ENCODE results near the gene NANOGP8.

DNA sequence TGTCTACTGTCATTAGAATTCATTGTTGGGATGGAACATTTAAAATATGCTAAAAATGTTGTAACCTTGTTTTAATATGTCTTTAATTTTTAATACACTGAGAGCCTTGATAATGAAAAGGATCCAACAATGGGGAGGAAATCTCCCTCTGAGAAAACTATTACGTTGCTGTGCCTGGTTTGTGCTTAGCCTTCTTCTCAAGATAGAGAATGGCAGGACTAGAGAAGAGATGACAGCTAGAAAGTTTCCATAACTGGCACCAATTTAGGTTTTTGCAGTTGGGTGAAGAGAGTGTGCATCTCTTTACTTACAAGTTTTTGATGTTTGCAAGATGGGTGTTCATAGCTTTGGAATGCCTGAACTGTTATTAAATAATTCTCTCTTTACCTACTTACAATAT is 42.6 kb upstream of the NANOGP8 start:
- no peak for TF ChIP-seq ZBTB7A (IDR thresholded peaks at IDR 0.05; ENCODE audit: borderline replicate concordance, control insufficient read depth, low read depth, low read length)
- TF ChIP-seq SP1 (CRISPR knock-in tag; IDR thresholded peaks at IDR 0.05): no peak
- TF ChIP-seq, protein P1, sequence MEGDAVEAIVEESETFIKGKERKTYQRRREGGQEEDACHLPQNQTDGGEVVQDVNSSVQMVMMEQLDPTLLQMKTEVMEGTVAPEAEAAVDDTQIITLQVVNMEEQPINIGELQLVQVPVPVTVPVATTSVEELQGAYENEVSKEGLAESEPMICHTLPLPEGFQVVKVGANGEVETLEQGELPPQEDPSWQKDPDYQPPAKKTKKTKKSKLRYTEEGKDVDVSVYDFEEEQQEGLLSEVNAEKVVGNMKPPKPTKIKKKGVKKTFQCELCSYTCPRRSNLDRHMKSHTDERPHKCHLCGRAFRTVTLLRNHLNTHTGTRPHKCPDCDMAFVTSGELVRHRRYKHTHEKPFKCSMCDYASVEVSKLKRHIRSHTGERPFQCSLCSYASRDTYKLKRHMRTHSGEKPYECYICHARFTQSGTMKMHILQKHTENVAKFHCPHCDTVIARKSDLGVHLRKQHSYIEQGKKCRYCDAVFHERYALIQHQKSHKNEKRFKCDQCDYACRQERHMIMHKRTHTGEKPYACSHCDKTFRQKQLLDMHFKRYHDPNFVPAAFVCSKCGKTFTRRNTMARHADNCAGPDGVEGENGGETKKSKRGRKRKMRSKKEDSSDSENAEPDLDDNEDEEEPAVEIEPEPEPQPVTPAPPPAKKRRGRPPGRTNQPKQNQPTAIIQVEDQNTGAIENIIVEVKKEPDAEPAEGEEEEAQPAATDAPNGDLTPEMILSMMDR (IDR thresholded peaks at IDR 0.05 in 2 of 3, conservative IDR thresholded peaks at IDR 0.05 in 1 of 3; ENCODE audit: insufficient read depth in 2 of 3, low read depth in 1 of 3, low read length in 3 of 3): no peak
- TF ChIP-seq ZBTB17 (CRISPR knock-in tag; IDR thresholded peaks at IDR 0.05): no peak
- no peak for TF ChIP-seq RFX7 (CRISPR knock-in tag; IDR thresholded peaks at IDR 0.05)
- TF ChIP-seq, protein P2, sequence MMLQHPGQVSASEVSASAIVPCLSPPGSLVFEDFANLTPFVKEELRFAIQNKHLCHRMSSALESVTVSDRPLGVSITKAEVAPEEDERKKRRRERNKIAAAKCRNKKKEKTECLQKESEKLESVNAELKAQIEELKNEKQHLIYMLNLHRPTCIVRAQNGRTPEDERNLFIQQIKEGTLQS (IDR thresholded peaks at IDR 0.05): no peak
- TF ChIP-seq, protein P2 (CRISPR knock-in tag; conservative IDR thresholded peaks at IDR 0.05): no peak
- TF ChIP-seq IRF1 (CRISPR knock-in tag; IDR thresholded peaks at IDR 0.05; ENCODE audit: borderline replicate concordance): no peak
